HG03103 (cell line): Measurements from ENCODE around the gene USP22.
"Not testable (repeated sequence)": the region's sequence is repeated elsewhere in the genome, so short reads cannot be mapped to it uniquely, and the experiment has no call there.

Experiments
- ATAC-seq: cut with Tn5 transposase; IDR thresholded peaks from one replicate; pipeline ENCODE4 v1.9.1; 2021; ENCODE audit warnings: low read depth; ENCODE audit not compliant: unreplicated experiment

The USP22 gene

DNA sequence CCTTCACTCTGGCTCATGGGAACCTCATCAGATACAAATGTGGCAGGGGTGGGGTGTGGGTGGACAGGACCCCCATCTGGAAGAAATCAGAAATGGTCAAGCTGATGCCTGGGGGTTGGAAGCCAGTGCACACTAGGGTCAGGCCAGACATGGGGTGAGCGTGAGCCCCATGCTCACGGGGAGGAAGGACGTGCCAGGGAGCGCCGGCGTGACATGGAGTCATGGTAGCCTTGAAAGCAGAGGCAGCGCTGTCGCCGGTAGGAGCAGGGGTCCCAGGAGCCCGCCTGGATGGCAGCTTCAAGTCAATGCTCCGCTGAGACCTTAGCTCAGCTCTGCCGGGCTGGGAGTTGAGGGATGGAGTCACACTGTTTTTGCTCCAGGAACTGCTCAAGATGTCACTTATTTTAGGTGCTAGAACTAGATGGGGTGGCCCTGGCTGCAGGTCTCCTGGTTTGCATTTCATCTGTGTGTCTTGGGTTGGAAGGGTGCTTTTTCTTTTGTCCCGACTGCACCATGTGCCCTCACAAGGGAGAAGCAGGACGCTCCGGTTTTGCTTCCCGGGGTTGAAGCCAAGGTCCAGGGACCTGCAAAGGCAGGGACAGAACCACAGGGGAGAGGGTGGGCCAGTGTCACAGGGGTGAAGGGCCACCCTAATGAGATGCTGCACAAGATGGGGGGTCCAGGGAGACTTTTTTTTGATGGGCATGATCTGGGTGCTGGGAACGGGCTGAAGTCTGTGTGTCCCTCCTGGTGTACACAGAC lies 51.4 kb downstream of the USP22 start:
- no peak for ATAC-seq

- no peak for ATAC-seq
Observed at GRCh38 chr17:20989991-20990855, 52.6 kb downstream of the USP22 start.

- ATAC-seq, result no peak
Observed at GRCh38 chr17:20989481-20989880, 53.3 kb downstream of the USP22 start.

GRCh38 chr17:20988896-20989295 lies 53.9 kb downstream of the USP22 start:
- ATAC-seq, result no peak

DNA sequence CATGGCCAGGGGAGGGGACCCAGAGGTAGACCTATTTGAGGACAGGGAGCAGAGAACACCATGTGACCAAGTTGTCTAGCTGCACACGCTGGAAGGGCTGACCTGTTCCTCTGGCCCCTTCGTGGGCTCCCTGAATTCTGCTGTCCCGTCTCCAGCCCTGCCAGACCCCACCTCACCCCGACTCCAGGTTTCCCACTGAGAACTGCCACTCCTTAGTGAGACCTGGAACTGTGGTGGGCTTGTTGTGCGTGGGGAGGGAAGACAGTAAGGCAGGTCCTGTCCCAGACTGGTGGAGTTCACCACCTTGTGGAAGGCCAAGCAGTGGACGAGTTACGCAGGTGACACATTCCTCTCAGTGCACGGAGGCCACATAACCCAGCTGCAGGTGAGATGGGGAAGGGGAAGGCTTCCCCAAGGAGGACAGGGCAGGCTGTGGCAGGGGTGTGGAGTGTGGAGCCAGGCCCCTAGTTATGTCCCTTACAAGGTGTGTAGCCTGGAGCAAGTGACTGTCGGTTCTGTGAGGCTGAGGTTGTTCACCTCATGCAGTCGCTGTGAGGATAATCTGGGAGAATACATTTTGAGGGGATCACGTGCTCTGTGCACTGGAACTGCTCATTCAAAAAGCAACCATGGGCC lies 54.7 kb downstream of the USP22 start:
- ATAC-seq, result no peak

- no peak for ATAC-seq
Observed at GRCh38 chr17:20987511-20987910, 55.3 kb downstream of the USP22 start.

DNA sequence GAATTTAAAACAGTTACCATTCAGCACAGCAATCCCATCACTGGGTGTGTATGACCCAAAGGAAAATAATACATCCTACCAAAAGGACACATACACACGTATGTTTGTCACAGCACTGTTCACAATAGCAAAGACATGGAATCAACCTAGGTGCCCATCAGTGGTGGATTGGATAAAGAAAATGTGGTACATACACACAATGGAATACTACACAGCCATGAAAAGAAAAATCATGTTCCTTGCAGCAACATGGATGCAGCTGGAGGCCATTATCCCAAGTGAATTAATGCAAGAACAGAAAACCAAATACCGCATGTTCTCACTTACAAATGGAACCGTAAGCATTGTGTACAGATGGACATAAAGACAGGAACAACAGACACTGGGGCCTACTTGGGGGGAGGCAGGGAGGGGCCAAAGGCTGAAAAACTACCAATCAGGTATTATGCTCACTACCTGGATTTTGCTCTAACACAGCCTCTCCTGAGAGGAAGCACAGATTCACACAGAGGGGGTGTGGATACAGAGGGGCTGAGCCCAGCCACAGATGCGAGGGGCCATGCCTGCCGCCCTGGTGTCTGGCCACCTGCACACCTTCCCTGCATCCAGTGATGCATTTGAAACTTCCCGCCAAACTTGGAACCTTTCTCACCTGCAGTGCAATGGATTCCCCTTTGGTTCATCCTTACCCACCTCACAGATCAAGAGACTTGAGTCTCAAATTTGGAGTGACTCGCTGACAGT lies 55.9 kb downstream of the USP22 start:
- no peak for ATAC-seq

DNA sequence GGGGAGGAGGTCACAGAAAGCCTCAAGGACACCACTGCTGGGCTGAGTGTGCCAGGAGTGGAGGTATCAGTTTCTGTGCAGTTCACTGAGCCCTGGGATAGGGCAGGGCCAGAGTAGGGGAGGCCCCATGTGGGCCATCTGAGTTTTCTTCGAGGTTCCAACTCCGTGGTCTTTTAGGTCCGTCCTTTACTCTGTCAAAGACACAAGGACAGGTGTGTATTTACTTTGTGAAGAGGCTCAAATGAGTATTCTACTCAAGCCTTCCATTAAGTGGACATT lies 59.5 kb downstream of the USP22 start:
- ATAC-seq, result no peak

DNA sequence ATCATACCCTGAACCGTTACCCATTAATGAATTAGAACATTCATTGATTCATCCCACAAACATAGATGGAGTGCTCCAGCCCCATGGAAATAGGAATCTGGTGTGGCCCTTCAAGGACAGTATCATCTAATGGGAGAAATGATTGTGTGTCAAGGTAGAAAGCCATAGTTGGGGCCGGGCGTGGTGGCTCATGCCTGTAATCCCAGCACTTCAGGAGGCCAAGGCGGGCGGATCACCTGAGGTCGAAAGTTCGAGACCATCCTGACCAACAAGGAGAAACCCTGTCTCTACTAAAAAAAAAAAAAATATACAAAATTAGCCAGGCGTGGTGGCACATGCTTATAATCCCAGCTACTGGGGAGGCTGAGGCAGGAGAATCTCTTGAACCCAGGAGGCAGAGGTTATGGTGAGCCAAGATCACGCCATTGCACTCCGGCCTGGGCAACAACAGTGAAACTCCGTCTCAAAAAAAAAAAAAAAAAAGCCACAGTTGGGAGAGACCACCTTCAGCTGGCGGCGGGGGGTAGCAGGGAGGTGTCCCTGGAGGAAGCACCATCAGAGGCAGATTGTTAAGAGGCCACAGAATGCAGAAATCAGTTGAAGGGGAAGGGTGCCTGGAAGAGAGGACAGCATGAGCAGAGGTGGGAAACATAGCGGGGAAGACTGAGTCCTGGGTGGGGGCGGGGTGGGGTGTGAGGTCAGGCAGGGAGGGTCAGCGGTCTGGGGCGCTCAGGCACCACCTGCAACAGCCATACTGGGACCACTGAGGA lies 60.0 kb downstream of the USP22 start:
- no peak for ATAC-seq

DNA sequence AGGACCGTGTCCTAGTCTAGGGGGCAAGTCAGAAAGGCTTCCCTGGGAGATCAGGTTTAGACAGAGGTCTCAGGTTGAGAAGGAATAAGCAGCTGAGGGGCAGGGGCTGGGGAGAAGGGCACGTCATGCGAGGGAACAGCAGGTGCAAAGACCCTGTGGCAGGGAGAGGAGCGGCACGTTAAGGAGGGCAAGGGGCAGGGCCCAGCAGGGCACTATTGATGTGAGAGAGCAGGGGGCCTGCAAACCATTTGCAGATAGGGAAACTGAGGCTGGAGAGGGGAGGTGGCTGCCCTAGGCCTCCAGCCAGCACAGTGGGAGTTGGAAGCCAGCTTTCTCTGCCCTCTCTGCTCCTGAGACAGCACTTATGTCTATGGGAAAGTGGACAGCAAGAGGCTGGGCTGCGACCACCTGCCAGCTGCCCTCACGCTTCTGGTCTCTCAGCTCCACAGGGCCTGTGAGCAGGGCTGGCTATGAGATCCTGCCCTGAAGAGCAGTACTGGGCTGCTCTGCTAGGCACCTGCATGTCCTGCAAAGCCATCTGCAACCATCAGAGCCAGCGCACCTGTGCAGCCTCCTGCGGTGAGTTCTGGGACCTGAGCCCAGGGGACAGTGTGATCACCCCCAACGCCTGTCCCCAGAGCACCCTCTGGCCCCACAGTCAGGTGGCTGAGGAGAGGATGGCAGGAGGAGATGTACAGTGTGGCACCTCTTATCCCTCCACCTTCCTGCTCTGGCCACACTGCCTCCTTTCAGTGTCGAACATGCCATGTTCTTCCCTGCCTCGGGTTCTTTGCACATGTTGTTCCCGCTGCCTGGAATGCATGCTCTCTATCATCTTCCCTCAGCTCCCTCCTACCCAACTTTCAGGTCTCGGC lies 61.5 kb downstream of the USP22 start:
- no peak for ATAC-seq

- ATAC-seq, result no peak
Observed at GRCh38 chr17:20979792-20980083, 63.1 kb downstream of the USP22 start.

DNA sequence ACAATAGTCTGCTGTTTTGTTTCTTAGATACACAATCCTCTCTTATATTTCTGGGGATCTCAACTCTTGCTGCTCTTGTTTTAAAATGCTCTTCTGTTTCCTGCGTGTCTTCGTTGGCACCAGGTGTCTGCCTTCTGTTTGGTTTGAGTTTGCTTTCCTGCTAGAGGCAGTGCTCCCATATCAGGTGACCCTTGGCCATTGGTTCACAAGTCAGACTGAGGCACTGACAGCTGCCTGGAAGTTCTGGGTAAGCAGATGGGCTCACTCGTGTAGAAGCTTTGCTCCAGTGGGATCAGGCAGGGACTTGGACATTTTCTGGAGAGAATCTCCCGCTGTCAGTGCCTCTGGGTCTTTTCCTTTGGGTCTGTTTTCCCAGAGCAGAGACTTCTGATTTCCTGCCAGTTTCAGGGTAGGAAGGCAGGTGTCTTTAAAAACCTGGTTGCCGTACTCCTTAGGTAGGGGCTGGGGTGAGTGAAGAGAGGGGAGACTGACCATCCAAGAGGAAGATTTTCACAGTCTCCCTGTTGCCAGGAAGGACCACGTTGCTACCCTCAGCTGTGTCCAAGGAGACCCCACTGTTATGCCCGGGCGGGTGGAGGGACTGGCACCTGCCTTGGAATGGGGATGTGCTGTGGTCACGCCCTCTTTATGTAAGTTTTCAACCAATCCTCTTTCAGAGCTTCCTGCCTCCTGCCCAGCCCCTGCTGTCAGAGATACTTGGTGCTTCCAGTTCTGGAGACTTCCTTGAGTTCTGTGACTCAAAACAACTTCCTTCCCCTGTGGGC lies 63.6 kb downstream of the USP22 start:
- not testable (repeated sequence) for ATAC-seq

DNA sequence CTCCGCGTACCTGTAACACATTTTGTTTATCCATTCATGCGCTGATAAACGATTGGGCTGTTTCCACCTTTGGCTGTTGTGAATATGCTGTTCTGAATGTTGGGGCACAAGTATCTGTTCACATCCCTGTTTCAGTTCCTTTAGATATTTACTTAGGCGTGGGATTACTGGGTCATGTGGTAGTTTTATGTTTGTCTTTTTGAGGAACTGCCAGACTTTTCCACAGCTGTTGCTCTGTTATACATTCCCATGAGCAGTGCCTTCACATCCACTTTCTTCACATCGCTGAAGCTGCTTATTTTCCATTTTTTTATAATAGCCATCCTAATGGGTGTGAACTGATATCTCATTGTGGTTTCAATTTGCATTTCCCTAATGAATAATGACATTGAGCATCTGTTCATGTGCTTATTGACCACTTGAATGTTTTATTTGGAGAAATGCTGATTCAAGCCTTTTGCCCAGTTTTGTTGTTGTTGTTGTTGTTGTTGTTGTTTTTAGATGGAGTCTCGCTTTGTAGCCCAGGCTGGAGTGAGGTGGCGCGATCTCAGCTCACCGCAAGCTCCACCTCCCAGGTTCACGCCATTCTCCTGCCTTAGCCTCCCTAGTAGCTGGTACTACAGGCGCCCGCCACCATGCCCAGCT lies 65.1 kb downstream of the USP22 start:
- not testable (repeated sequence) for ATAC-seq

GRCh38 chr17:20975566-20975965 lies 67.2 kb downstream of the USP22 start:
- ATAC-seq, result no peak

DNA sequence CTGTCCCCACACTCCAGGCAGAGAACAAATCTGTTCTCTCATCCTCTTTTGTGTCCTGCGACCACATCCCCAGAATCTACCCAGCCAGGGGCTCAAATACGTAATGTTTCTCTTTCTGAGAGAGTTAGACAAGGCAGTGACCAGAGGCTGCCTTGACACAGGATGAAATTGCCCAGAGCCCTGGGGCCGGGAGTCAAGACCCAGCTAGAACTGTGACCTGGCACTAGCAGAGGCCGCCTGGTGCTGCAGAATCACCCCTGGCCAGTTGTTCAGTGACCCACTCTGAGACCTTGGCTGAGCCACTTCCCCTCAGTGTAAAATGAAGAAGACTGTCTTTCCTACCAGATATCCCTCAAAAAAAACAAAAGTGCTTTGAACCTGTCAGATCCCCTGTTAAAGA lies 72.5 kb downstream of the USP22 start:
- ATAC-seq, result no peak

- ATAC-seq, result no peak
Observed at GRCh38 chr17:20968913-20969616, 73.7 kb downstream of the USP22 start.

GRCh38 chr17:20967776-20968175 lies 75.0 kb downstream of the USP22 start:
- no peak for ATAC-seq

GRCh38 chr17:20966870-20967269 lies 75.9 kb downstream of the USP22 start:
- no peak for ATAC-seq
